Testis (tissue), 5 donors: ENCODE data around the gene OXSR1. TPM values are rescaled to one million over a fixed set of nuclear protein-coding genes. Genes with fewer than 3 reads are reported as not detected.

ENCODE experiments used
- DNase-seq: peaks from one replicate; pipeline ENCODE4 v3.0.0-alpha.2; 2019
- H3K27ac ChIP-seq, 2 donors: fragments of 200-600 bp; sonication (generic); one replicate each; pipeline ENCODE4 v1.5.1; 2019
- H3K27me3 ChIP-seq: fragments of 200-600 bp; sonication (generic); one replicate; pipeline ENCODE4 v1.5.1; 2019
- H3K36me3 ChIP-seq: fragments of 200-600 bp; sonication (generic); one replicate; pipeline ENCODE4 v1.5.1; 2017; ENCODE audit warnings: low read depth; ENCODE audit errors: missing control alignments
- H3K4me1 ChIP-seq: fragments of 200-600 bp; sonication (generic); one replicate; pipeline ENCODE4 v1.5.1; 2019
- H3K4me3 ChIP-seq, 2 donors: fragments of 200-600 bp; sonication (generic); one replicate each; pipeline ENCODE4 v1.5.1; 2017 to 2019
- H3K9me3 ChIP-seq: fragments of 200-600 bp; sonication (generic); one replicate; pipeline ENCODE4 v1.5.1; 2017
- POLR2A ChIP-seq: fragments of 450-650 bp; IDR thresholded peaks from one replicate; pipeline ENCODE4 v1.6.1; 2017; ENCODE audit warnings: antibody characterized with exemption, mild to moderate bottlenecking, moderate library complexity
- WGBS, 2 donors: methylation state at CpG; one replicate each; pipeline ENCODE4 v1.1.5; 2018; 5-methylcytosine and 5-hydroxymethylcytosine counted together
- intact Hi-C: fragments of 100-400 bp; cut with DNase I; formaldehyde crosslinking; loops from one replicate; pipeline ENCODE4 v1.15.1; 2023; ENCODE audit warnings: low total_unique reads
- long read RNA-seq, 2 donors: transcript quantifications; one replicate each; lab custom pipeline, GENCODE V29; 2026
- polyA plus RNA-seq: library from polyadenylated mRNA; stranded (reverse); fragments of 350-450 nt; fragmentation: Illumina TruSeq; extraction: RNeasy Lipid Tissue Mini Kit (QIAGEN cat#74804); gene quantifications from one replicate; pipeline ENCODE4 v1.2.3, GENCODE V29; 2014; ENCODE audit warnings: low read depth, low replicate concordance; ENCODE audit not compliant: insufficient read depth
- total RNA-seq, 2 donors: library from RNA; depleted of rRNA; stranded (reverse); fragments of >200 nt; gene quantifications; one replicate each; pipeline ENCODE4 v1.2.3, GENCODE V29; 2016
- TF ChIP-seq, protein P1 (sequence below), 3 experiments: fragments of 450-650 bp in 2 of 3; fragments of 200-600 bp in 1 of 3; sonication (generic) in 1 of 3; IDR thresholded peaks; one replicate each; pipeline ENCODE4 v1.5.1; 2016 to 2019; ENCODE audit warnings: antibody characterized with exemption in 3 of 3, mild to moderate bottlenecking in 2 of 3, moderate library complexity in 1 of 3

Gene OXSR1
- total RNA-seq (10 to 100 TPM; 39.7 to 48.7 TPM), polyA plus RNA-seq (26.0 TPM)
- long read RNA-seq, donor 1, full-length matches to known transcripts: 5 of 13 reads
- long read RNA-seq, donor 1, partial matches to known transcripts: 8 of 13 reads
- long read RNA-seq, donor 1, other reads (novel, unspliced or antisense): 0 of 13 reads
- long read RNA-seq, donor 2, full-length matches to known transcripts: 1 of 7 reads
- long read RNA-seq, donor 2, partial matches to known transcripts: 6 of 7 reads
- long read RNA-seq, donor 2, other reads (novel, unspliced or antisense): 0 of 7 reads

DNA sequence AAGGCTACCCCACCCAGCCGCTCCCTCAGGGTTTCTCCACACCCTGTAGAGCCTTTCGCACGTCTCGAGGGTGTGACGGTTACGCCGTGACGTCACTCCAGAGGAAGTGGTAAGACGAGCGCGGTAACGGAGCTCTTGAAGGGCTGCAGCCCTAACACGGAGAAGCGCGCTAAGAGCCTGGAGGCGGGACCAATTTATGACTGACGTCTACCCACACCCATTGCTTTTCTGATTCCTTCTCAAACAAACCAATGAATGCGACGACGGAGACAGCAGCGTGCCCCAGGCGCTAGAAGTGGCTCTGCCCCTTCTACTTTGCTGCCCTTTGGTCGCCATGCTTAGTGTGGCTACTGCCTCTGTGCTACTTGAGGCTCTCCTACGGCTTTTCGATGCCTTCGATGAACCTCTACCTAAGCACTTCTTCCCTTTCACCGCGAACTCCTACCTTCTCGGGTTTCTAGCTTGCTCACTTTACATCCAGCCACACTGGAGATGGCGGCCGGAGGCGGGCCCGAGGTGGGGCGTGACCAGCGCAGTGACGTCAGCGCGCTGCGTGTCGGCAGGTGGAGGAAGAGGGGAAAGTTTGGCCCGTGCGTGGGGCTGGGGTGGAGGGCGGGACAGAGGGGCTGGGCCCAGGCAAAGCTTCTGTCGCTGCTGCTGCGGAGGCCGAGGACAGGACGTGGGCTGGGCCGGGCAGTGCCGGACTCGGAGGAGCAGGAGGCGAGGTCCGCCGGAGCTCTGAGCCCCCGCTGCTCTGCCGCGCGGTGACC is at the start of gene OXSR1:
TSS of gene OXSR1 (plus strand) at position 586 of the 770 bp plus-strand sequence. CDS start 340 bp downstream, outside the sequence.
- peak; percentile 99 for DNase-seq
- no peaks in the 10 kb centered on the region for H3K9me3 ChIP-seq
- no peaks in the 10 kb centered on the region for H3K36me3 ChIP-seq
- no peaks in the 10 kb centered on the region for H3K4me1 ChIP-seq
- H3K4me3 ChIP-seq: peak within 1 kb of the TSS; percentile 95 to 98
- no peaks in the 10 kb centered on the region for H3K27me3 ChIP-seq
- peak; percentile 67 for TF ChIP-seq POLR2A
- TF ChIP-seq, protein P1, sequence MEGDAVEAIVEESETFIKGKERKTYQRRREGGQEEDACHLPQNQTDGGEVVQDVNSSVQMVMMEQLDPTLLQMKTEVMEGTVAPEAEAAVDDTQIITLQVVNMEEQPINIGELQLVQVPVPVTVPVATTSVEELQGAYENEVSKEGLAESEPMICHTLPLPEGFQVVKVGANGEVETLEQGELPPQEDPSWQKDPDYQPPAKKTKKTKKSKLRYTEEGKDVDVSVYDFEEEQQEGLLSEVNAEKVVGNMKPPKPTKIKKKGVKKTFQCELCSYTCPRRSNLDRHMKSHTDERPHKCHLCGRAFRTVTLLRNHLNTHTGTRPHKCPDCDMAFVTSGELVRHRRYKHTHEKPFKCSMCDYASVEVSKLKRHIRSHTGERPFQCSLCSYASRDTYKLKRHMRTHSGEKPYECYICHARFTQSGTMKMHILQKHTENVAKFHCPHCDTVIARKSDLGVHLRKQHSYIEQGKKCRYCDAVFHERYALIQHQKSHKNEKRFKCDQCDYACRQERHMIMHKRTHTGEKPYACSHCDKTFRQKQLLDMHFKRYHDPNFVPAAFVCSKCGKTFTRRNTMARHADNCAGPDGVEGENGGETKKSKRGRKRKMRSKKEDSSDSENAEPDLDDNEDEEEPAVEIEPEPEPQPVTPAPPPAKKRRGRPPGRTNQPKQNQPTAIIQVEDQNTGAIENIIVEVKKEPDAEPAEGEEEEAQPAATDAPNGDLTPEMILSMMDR (IDR thresholded peaks at IDR 0.05): peak in 1 of 3 experiments; percentile 16
- intact Hi-C loops: no loop called here
- 0% methylated on average over 47 to 57 of the region's 57 CpGs for WGBS, 2 donors
- peak within 1 kb of the TSS; percentile 98 for H3K27ac ChIP-seq

DNA sequence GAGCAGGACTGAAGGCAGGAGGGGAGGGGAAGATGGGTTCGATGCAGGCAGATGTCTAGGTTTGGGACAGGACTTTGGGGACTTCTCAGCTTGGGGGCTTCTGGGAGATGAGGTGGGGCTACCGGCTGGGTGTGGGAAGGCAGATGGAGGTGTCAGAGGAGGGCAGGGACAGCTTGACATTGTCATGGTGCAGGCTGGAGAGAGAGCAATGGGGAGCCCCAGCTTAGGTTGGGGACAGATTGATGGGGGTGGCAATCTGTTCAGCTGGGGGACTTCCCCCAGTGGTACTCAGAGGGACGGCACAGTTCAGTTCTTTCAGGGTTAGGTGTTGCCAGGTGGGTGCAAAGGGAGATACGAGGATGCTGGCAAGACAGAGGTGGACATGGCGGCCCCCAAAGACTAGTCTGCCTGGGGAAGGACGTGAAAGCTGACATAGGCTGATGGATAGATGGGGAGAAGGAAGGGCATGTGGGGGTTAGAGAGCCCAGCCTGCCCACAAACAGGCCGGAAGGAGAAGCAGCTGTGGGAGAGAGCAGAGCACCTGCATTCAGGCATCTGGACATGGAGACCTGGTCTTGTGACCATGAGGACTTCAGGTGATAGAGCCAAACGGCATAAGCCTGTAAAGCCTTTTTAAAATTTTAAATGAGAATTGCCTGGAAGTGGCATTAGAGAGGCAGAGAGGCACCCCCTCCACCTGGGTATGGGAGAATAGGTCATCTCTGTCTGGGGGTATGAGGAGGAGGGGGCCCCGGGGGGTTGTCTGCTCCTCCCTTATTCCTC is 49.5 kb upstream of the OXSR1 start:
- no peak overlapping the region for H3K27ac ChIP-seq
- TF ChIP-seq, protein P1 (IDR thresholded peaks at IDR 0.05): no peak
- TF ChIP-seq POLR2A: no peak
- 78 to 83% methylated on average over 9 of the region's 9 CpGs for WGBS, 2 donors
- intact Hi-C loops: no loop called here
- no peaks in the 10 kb centered on the region for H3K36me3 ChIP-seq
- H3K9me3 ChIP-seq: no peaks in the 10 kb centered on the region
- no peak overlapping the region for H3K4me3 ChIP-seq
- DNase-seq: no peak
- H3K4me1 ChIP-seq: no peaks in the 10 kb centered on the region
- no peaks in the 10 kb centered on the region for H3K27me3 ChIP-seq

DNA sequence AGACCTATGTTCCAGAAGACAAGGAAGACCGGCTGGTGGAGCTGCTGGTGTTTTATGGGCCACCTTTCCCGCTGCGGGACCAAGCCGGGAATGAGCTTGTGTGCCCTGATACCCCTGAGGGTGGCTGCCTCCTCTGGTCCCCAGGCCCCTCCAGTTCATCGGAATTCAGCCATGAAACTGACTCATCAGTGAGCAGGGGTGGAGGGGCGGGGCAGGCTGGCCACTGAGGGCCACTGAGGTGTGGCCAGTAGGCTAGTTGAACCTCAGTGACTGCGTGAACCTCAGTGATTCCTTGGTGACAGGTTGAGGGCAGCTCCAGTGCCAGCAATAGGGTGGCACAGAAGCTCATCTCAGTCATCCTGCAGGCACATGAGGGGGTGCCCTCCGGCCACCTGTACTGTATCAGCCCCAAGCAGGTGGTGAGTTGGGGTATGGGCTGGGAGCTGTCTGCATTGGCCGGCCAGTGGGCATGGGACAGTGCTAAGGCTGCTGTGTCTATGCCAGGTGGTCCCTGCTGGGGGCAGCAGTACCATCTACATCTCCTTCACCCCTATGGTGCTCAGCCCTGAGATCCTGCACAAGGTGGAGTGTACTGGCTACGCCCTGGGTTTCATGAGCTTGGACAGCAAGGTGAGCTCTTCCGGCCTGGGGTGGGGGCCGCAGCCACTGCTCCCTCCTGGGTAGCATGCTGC is 48.7 kb upstream of the OXSR1 start:
- no peak for DNase-seq
- intact Hi-C loops: no loop called here
- TF ChIP-seq, protein P1 (IDR thresholded peaks at IDR 0.05): no peak
- no peak for TF ChIP-seq POLR2A
- 84 to 94% methylated on average over 7 to 12 of the region's 12 CpGs for WGBS, 2 donors
- Histone ChIP-seq H3K4me1 (no peaks in the 10 kb centered on the region), H3K27me3 (no peaks in the 10 kb centered on the region), H3K4me3 (no peak overlapping the region), H3K27ac (no peak overlapping the region), H3K9me3 (no peaks in the 10 kb centered on the region), H3K36me3 (no peaks in the 10 kb centered on the region)

DNA sequence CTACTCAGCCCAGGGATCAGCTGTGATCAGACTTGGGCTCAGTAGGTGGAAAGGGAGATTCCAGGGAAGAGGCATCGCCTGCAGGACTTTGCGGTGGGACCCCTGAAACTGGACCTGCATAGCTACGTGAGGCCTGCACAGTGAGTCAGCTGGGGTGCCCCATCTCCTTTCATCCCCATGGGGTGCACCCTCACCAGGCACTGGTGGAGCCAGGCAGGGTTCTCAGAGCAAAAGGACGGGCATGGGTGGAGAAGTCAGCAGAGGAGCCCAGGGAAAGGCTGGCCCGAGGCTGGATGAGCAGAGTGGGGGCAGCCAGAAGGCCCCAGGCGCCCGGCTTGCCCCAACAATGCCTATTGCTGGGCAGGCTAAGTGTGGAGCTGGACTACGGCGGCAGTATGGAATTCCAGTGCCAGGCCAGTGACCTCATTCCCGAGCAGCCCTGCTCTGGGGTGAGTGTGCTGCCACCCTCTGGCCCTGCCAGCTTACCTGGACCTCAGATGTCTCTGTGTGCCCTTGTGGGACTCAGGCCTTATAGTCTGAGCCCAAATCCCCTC is 48.1 kb upstream of the OXSR1 start:
- Histone ChIP-seq H3K27me3 (no peaks in the 10 kb centered on the region), H3K27ac (no peak overlapping the region), H3K36me3 (no peaks in the 10 kb centered on the region), H3K9me3 (no peaks in the 10 kb centered on the region), H3K4me1 (no peaks in the 10 kb centered on the region), H3K4me3 (no peak overlapping the region)
- DNase-seq: peak; percentile 71
- TF ChIP-seq, protein P1 (IDR thresholded peaks at IDR 0.05): no peak
- TF ChIP-seq POLR2A: no peak
- intact Hi-C loops: no loop called here
- 76 to 82% methylated on average over 9 to 10 of the region's 10 CpGs for WGBS, 2 donors
